D721Med (cell line): Measurements from ENCODE around the gene LPXN.

Experiments
- DNase-seq: peaks from one replicate; pipeline ENCODE4 v3.0.0; 2011; ENCODE audit warnings: low spot score; ENCODE audit not compliant: insufficient read length
- FAIRE-seq: peaks from 2 replicates; lab custom pipeline; 2011; peaks lifted over from hg19 to GRCh38; lab: Jason Lieb, UNC
- TF ChIP-seq, protein P1 (sequence below): IDR thresholded peaks from 2 replicates; pipeline ENCODE4 v1.5.1; 2012; ENCODE audit warnings: mild to moderate bottlenecking, control low read depth; ENCODE audit not compliant: insufficient read depth; ENCODE audit errors: missing control alignments

Gene LPXN

DNA sequence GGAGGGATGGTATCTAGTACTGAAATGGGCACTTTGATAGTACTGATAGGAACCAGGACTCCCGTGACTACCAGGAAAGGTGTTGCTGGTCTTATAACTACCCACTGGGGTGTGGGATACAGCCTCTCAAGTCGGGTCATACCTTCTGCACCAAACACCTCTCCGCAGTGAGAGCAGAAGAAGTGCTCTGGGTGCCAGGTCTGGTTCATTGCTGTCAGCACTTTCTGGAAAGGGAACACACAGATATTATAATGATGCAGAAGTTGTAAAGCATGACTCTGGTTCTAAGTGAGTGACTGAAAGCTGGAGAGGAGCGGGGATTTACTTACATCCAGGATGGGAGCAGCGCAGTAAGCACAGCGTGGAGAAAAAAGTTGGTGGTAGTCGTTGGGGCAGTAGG is 26.0 kb downstream of the LPXN start:
- TF ChIP-seq, protein P1, sequence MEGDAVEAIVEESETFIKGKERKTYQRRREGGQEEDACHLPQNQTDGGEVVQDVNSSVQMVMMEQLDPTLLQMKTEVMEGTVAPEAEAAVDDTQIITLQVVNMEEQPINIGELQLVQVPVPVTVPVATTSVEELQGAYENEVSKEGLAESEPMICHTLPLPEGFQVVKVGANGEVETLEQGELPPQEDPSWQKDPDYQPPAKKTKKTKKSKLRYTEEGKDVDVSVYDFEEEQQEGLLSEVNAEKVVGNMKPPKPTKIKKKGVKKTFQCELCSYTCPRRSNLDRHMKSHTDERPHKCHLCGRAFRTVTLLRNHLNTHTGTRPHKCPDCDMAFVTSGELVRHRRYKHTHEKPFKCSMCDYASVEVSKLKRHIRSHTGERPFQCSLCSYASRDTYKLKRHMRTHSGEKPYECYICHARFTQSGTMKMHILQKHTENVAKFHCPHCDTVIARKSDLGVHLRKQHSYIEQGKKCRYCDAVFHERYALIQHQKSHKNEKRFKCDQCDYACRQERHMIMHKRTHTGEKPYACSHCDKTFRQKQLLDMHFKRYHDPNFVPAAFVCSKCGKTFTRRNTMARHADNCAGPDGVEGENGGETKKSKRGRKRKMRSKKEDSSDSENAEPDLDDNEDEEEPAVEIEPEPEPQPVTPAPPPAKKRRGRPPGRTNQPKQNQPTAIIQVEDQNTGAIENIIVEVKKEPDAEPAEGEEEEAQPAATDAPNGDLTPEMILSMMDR: no peak
- no peak for FAIRE-seq
- DNase-seq: no peak

DNA sequence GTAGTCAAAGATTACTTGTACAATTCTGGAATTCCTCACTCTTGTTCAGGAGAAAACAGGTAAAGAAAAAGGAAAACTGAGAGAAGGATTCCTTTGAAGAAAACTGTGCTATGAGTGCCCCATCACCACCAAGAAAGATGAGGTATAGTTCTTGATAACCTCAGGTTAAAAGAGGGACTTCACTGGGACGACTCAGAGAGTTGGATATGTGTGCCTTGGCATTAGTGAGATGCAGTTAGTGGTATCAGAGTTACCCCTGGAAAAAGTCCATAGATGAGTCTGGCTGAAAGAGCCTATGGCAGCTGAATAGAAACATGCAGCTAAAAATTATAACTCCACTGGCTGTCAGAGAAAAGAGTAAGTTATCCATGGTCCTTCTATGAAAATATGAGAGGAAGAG is 28.8 kb downstream of the LPXN start:
- DNase-seq (no peak), FAIRE-seq (no peak)
- TF ChIP-seq, protein P1: no peak

DNA sequence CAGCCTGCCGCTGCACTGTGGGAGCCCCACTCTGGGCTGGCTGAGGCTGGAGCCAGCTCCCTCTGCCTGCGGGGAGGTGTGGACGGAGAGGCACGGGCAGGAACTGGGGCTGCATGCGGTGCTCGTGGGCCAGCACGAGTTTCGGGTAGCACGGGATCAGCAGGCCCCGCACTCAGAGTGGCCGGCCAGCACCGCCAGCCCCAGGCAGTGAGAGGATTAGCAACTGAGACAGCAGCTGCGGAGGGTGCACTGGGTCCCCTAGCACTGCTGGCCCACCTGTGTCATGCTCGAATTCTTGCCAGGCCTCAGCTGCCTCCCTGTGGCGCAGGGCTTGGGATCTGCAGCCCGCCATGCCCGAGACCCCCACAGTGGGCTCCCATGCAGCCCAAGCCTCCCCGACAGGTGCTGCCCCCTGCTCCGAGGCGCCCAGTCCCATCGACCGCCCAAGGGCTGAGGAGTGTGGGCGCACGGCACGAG is 43.8 kb downstream of the LPXN start:
- FAIRE-seq: no peak
- no peak for DNase-seq
- TF ChIP-seq, protein P1: no peak

DNA sequence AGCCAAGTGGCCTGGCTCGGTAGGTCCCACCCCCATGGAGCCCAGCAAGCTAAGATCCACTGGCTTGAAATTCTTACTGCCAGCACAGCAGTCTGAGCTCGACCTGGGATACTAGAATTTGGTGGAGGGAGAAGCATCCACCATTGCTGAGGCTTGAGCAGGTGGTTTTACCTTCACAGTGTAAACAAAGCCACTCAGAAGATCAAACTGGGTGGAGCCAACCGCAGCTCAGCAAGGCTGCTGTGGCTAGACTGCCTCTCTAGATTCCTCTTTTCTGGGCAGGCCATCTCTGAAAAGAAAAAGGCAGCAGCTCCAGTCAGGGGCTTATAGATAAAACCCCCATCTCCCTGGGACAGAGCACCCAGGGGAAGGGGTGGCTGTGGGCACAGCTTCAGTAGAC is 45.4 kb downstream of the LPXN start:
- DNase-seq: no peak
- no peak for FAIRE-seq
- TF ChIP-seq, protein P1: no peak

DNA sequence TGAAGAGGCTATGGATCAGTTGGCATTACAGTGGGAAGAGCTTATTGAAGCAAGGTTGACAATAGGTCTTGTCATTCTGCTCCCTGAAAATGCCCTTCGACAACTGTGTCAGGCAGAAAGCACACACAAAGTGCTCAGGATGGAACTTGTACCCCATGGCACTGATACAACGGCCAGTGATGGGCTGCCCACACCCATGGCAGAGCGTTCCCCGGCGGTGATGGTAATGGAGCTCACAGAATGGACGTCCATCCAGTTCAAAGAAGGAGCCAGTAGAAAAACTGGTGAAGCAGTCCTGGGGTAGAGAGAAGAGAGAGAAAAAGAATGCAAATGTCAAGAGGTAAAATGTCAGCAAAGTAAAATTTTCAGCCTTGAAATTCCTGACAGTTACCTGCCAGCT is 48.2 kb downstream of the LPXN start:
- no peak for FAIRE-seq

DNA sequence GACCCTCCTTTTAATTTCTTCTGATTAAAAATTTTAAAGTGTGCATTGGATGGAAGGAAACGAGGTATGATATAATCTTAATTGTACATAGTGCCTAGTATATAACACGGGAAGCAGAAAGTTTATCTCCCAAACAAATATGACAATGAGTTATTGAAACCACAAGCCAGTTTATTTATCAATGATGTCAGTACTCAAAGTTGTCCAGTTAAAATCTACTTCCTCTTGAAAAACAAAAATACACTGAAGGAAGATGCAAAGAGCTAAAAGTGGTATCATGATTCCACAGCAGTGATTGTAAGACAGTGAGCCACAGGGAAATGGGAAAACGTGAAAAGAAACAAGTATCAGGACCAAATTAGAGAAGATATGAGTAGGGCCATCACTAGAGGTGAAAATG is 48.9 kb downstream of the LPXN start:
- FAIRE-seq: no peak
- DNase-seq: no peak
- TF ChIP-seq, protein P1: no peak

More for the DNA sequence above, 48.2 kb downstream of the LPXN start:
- DNase-seq: no peak
- TF ChIP-seq, protein P1: no peak

DNA sequence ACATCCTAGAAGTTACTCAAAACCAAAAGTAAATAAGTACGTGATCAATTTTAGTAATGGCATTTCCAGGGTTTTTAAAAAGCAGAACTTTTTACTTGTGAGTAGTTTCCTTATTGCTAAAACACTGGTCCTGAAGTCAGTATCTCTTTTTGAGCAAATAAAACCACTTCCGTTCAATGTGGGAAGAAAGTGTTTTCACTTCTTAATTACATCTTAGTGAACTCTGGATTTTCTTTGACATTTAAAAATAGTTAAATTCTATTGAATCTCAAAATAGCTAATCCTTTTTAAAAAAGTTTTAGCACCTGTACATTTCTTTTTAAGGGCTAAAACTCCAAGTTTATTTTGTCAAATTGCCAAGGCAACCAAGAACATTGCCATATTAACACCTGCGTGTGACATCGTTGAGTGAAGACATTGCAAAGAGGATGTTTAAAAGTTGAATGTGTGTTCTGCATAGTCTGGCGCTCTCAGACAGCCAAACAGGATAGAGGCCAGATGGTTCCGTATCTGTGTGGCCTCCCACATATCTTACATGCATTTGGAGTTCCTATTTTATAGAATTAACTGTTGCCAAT is 50.5 kb downstream of the LPXN start:
- TF ChIP-seq, protein P1: no peak
- FAIRE-seq (no peak), DNase-seq (no peak)
